HG02938 (cell line): ENCODE measurements around the gene GPR17.

Experiments
- ATAC-seq: cut with Tn5 transposase; IDR thresholded peaks from one replicate; pipeline ENCODE4 v1.9.1; 2021; ENCODE audit warnings: mild to moderate bottlenecking, moderate library complexity; ENCODE audit not compliant: unreplicated experiment

The GPR17 gene, protein sequence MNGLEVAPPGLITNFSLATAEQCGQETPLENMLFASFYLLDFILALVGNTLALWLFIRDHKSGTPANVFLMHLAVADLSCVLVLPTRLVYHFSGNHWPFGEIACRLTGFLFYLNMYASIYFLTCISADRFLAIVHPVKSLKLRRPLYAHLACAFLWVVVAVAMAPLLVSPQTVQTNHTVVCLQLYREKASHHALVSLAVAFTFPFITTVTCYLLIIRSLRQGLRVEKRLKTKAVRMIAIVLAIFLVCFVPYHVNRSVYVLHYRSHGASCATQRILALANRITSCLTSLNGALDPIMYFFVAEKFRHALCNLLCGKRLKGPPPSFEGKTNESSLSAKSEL

GRCh38 chr2:127645395-127646291 lies at the start of gene GPR17:
Gene GPR17, plus strand, starts transcription at chr2:127646153. Its CDS starts 4,583 bp downstream, at chr2:127650736.
- no peak for ATAC-seq

GRCh38 chr2:127596311-127597045 lies 49.5 kb upstream of the GPR17 start:
- ATAC-seq: no peak

- ATAC-seq: no peak
These were observed 48.6 kb upstream of the GPR17 start for GRCh38 chr2:127597046-127597983.

- no peak for ATAC-seq
These were observed 48.0 kb upstream of the GPR17 start for GRCh38 chr2:127597984-127598380.

GRCh38 chr2:127598711-127599110 lies 47.2 kb upstream of the GPR17 start:
- ATAC-seq: no peak

DNA sequence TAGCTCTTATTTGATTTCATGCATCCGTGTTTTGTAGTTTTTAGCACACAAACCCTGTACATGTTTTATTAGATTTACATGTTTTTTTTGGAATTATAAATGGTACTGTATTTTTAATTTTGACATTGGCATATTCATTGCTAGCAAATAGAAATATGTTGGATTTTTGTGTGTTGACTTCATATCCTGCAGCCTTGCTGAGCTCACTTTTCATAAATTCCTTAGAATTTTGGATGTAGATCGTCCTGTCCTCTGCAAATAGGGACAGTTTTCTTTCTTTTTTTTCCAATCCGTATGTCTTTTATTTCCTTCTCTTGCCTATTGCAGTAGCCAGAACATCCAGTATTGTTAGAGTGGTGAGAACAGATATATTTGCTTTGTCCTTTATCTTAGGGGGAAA lies 46.7 kb upstream of the GPR17 start:
- no peak for ATAC-seq

DNA sequence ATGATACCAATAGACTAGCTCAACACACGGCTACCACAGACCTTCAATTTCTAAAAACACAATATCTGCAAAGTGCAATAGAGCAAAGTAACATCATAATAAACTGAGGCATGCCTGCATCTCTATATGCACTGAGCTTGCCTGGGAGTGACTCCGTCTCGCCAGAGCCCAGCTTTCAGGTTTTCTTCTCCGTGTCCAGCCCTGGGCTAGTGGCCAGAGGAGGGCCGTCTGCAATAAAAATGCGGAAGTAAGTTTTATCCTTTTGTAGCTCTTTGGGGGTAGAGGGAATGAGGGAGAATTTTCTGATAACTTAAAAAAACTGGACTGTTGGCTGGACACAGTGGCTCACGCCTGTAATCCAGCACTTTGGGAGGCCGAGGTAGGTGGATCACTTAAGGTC lies 41.0 kb upstream of the GPR17 start:
- ATAC-seq: no peak

GRCh38 chr2:127605691-127606263 lies 40.2 kb upstream of the GPR17 start:
- no peak for ATAC-seq

DNA sequence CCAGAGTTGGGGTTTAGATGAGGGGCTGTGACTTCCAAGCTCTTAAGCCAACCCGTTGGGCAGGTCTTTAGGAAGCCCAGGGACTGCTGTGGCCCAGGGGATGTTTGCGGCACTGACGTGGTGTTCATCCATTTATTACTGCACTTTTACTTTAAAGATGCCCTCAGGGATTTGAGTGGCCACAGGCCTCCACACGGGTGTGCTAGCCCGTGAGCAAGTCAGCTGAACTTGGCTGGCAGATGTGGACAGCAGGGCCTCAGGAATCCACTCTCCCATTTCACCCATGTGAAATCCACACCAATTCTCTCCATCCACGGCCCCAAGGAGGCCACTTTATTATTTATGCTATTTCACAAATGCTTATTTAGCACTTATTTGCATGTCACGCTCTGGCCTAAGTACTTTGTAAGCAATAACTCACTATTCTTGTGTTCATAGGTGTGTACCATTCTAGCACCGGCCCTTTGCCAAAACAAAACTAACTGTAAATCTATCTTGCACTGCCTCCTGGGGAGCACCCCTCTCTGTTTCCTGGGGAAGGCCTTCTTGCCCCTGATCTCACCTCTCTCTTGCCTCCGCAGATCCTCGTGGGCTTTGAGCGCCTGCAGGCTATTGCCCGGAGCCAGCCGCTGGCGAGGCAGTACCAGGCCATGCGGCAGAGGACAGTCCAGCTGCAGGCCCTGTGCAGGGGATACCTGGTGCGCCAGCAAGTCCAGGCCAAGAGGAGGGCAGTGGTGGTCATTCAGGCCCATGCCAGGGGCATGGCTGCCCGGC lies 39.1 kb upstream of the GPR17 start:
- no peak for ATAC-seq

GRCh38 chr2:127607399-127607908 lies 38.5 kb upstream of the GPR17 start:
- ATAC-seq: no peak

GRCh38 chr2:127608061-127609030 lies 37.6 kb upstream of the GPR17 start:
- no peak for ATAC-seq

DNA sequence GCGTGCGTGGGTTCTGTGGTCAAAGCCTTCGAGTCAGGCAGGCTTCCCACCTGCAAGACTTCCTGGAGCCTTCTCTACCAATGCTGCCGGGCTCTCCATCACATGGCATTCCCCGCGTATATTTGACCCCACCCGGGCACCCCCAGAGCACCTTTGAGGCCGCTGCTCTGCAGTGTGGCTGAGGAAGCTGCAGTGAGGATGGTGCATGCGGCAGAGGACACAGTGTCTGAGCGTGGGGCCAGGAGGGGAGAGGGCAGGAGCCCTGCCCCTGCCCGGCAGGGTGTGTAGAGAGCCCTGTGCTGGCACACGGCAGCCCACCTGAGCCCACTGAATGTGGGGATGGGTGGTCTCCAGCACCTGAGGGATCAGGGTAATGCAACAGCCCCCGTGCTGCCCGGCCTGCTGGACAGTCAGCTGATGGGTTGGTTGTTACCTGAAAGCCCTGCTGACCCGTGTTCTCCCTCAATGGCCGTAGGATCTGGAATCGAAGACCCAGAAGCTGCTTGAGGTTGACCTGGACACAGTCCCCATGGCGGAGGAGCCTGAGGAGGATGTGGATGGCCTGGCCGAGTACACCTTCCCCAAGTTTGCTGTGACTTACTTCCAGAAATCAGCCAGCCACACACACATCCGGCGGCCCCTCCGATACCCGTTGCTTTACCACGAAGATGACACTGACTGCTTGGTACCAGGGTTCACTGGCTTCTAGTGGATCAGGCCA lies 36.8 kb upstream of the GPR17 start:
- ATAC-seq: no peak

- no peak for ATAC-seq
These were observed 36.1 kb upstream of the GPR17 start for GRCh38 chr2:127609818-127610217.

- no peak for ATAC-seq
These were observed 35.4 kb upstream of the GPR17 start for GRCh38 chr2:127610561-127610960.

DNA sequence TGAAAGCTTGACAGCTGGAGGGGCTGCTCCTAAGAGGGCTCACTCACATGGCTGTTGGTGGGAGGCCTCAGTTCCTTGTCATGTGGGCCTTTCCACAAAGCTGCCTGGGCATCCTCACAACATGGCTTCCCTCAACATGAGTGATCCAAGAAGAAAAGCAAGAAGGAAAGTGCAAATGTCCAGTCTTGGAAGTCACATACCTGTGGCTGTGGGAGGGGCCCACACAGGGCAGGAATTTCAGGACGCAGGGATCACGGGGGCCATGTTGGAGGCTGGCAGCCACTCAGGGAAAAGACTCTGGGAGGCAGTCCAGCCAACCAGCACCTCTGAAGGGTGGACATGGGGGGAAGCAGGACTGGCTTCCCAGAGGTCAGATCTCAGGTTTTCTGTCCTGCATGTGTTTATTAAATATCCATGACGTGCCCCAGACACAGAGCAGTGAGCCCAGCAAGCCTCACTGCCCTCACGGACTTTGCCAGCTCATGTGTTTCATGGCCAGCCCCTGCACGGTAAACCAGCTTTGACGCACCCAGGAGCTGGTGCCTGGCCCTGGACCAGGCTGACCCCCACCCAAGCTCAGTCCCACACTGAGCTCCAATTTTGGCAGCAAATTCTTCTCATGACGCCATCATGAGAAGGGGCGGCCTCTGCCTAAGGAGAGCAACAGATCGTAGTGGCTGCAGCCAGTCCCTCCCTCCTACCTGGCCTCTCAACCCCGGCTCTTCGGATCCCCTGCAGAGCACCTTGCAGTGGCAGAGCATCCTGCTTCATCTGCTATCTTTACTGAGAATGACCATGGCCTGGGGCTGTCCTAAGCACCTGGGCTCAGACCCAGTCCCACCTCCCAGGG lies 34.7 kb upstream of the GPR17 start:
- ATAC-seq: no peak

- no peak for ATAC-seq
These were observed 33.7 kb upstream of the GPR17 start for GRCh38 chr2:127612111-127612822.
